Hepatic stellate cell (primary cell): ENCODE results near the gene ZDHHC1.
"Not testable (repeated sequence)": the region's sequence is repeated elsewhere in the genome, so short reads cannot be mapped to it uniquely, and the experiment has no call there.

Experiments
- DNase-seq: peaks from one replicate; pipeline ENCODE4 v3.0.0; 2011; ENCODE audit warnings: low spot score

Gene ZDHHC1

DNA sequence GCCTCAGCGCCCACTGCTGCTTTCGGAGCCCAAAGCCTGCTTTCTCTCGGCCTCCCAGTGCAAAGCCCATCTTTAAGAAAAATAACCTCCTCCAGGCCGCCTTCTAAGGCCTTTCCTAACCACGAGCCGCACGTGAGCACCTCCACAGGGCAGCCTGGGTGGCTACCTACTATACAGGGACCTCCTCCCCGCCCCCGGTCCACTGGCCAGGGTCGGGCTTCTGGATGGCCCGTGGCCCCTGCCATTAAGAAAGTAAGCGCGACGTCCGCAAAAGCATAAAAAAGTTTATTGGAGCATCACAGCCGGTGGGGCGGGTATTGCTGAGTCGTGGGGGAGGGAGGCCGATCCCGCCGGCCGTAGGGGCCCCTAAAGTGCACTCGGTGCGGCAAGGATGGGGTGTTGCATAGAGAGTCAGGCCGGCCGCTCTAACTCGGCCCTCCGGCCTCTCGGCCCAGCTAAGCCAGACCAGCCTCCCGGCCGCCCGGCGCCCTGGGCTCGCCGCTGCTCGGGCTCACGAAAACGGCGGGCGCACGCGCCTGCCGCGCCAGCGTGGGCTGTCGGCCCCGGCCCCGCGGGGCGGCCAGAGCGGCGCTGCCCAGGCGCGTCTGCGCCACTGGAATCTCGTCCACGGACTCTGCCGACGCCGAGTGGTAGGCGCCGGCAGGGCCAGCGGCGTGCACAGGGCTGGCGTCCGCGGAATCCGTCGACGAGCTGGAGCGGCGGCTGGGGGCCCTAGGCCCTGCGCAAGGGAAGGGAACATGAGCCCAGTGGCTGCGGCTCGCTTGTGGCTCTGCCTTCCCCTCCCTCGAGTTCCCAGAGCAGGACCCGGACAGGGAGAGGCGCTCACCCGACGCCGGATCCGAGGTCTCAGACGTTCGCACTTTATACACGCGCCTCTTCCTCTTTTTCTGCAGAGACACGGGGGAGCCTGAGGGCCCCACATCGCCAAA is 21.8 kb downstream of the ZDHHC1 start:
- DNase-seq: no peak

GRCh38 chr16:67393788-67394154 is 22.5 kb downstream of the ZDHHC1 start:
- DNase-seq: no peak

- peak; percentile 96 for DNase-seq
Observed at GRCh38 chr16:67393111-67393787, 23.0 kb downstream of the ZDHHC1 start, which contains the start of gene TPPP3. Gene TPPP3 (minus strand): TSS chr16:67393498. CDS start chr16:67391111, 2,387 bp downstream.

DNA sequence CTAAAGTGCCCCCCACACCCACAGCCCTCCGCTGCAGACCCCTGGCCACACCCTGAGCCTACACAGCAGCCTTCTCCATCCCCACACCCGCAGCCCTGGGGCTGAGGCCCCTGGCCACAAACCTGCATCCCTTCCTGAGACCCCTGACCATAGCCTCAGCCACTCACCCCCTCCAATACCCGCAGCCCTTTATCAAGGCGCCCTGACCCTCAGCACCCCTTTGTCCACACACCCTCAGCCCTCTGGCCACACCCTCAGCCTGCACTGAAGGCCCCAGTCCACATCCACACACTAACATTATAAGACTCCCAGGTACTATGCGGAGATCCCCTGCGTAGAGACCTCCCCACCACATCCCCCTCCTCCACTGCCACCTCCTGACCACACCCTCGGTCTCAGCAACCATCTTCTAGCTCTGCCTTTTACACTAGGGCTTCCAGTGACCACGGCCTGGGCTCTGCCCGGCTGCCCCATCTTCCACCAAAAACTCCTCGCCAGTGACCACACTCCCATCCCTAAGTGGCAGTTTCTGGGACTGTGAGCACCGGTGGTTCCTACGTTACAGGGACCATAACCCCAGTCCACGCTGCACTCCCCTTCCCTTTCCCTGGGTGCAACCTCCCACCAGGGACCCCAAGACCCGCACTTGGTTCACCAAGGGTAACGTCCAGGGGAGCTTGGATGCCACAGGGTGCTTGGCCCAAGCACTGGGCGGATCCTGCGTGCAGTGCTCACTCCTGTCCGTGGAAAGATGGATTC is 23.8 kb downstream of the ZDHHC1 start:
- no peak for DNase-seq

DNA sequence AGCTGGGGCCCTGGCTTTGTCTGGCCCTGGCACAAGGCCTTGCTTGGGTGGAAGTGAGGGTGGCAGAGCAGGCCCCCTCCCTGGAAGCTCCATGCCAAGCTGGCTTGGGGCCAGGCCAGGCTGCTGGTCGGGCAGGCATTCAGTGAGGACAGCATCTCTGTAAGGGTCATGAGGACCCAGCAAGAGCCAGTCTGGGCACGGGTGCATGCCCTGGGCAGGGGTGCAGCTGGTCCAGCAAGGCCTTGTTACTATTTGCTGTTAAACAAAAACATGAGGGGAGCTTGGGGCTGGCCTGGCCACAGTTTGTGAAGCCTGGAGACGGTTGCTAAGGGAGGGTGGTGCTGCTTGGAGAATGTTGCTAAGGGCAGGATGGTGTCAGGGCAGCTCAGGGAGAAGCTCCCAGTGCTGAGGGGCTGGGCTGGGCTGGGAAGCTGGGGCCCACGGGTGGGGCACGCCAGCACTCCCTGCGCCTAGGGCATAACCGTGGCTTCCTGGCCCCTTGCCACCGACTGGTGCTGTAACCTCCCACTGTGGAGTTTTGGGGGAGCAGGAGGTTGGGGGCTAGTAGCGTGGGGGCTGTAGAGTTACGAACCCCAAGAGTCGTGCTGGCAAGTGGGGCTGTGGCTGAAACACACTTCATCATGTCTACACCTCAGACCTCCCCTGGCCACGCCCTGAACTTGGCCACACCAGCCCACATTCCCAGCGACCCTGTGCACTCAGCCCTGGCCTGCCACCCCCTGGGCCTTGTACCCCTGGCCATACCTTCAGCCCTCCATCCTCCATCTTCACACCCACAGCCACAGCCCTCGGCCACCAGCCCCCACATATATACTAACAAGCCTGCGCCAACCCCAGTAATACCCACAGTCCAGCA is 24.6 kb downstream of the ZDHHC1 start:
- DNase-seq: no peak

GRCh38 chr16:67390816-67391423 is 25.4 kb downstream of the ZDHHC1 start:
- DNase-seq: no peak

DNA sequence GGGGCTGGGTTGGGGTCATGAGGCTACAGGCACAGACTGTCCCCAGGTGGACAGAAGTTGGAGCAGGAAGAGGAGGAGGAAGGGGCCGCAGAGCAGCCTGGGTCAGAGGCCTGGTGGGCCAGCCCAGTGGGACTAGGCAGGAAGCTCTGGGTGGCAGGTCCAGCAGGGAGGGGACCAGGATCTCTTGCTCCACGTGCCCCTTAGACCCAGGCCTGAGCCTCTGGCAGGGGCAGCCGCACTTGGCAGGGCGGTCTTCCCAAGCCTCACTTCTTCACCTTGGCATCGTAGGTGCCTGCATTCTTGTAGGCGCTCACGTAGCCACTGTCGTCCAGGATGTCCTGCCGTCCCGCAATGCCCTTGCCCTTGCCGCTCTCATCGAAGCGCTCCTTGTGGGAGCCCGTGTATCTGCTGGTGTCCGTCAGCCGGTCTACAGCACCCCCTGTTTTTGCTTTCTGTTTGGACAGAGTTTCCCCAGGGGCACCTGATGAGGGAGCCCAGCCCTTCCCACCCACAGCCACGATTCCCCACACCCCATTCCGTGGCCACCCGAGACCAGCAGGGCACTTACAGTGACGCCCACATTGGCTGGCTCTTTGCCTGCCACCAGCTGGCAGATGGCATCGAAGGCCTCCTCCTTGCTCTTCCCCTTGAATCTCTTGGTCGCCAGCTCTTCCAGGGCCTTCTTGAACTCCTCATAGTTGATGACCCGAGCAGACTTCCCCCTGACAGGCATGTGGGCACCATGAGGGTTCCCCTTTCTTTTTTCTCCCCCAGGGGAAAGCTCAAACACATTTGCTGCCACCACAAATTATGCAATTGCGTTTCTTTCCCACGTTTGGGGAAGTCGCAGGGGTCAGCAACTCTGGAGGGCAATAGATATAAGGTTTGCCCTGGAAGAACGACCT is 26.1 kb downstream of the ZDHHC1 start:
- DNase-seq: no peak

- DNase-seq: no peak
Observed at GRCh38 chr16:67388591-67388990, 27.7 kb downstream of the ZDHHC1 start.

GRCh38 chr16:67388191-67388590 is 28.1 kb downstream of the ZDHHC1 start:
- no peak for DNase-seq

- DNase-seq: no peak
Observed at GRCh38 chr16:67387479-67388079, 28.7 kb downstream of the ZDHHC1 start.

DNA sequence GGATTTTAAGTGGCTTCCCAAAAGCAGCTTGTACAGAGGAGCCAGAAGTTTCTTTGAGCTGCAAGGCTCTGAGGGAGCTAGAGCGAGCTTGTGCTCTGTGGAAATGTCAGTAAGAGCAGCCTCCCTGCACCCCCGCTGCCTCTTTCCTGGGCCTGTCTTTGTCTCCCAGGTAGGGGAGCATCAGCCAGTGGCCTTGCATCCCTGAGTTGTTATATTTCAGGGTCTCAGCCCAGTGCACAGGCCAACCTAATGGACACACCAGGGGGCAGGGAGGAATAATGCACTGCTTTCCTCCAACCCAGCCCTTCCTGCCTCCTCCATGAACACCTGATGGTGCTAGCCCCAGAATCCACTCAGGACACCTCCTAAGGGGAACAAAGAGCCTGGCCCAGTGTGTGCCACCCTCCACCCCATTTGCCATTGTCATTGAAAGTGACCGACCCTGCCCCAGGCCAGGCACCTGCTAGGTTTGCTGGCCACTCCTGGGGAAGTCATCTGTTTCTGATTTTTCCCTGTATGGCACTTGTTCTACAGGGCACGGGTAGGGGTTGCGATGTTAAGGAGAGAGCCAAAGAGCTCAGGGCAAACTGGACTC is 29.3 kb downstream of the ZDHHC1 start:
- DNase-seq: no peak

- DNase-seq: no peak
Observed at GRCh38 chr16:67384778-67385510, 31.3 kb downstream of the ZDHHC1 start.

DNA sequence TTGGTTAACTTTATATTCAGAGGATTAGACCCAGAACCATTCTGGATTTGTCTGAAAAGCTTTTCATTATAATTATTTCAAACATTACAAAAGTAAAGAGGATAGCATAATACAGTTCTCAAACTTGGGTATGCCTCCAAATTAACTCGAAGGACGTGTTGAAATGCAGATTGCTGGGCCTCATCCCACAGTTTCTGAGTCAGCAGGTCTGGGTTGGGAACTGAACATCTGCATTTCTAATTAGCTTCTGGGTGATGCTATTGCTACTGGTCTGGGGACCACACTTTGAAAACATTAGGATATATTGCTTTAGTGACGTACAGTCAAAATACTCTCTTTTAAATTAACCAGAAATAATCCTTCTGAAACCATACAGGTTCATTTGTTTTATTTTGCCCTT is 33.0 kb downstream of the ZDHHC1 start:
- no peak for DNase-seq

DNA sequence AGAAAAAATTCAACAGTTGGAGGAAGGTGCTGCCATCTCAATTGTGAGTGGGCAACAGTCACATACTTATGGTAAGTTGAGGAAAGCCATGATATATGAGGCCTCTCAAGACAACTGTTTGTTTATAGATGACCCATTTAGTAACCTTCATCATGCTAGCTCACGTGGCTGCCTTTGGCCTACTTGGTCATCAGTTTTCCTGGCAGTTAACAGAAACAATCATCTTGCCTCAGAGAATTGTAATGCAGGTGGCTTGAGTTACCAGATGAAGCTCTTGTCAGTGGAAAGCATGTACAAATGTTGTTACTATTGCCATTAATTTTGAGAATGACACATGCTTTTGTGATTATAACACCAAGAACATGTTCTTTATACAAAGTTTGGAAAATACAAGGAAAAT is 37.6 kb downstream of the ZDHHC1 start:
- no peak for DNase-seq

DNA sequence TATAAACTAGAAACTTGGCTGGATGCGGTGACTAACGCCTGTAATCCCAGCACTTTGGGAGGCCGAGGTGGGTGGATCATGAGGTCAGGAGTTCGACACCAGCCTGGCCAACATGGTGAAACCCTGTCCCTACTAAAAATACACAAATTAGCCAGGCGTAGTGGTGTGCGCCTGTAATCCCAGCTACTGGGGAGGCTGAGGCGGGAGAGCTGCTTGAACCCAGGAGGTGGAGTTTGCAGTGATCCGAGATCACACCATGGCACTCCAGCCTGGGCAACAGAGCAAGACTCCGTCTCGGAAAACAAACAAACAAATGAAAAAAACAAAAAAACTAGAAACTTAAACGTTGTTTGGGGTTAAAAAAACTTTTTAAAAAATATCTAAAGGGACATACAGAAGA is 40.3 kb downstream of the ZDHHC1 start:
- not testable (repeated sequence) for DNase-seq

- no peak for DNase-seq
Observed at GRCh38 chr16:67372664-67373063, 43.6 kb downstream of the ZDHHC1 start.

- DNase-seq: no peak
Observed at GRCh38 chr16:67370661-67371060, 45.6 kb downstream of the ZDHHC1 start.

GRCh38 chr16:67364600-67365235 is 51.6 kb downstream of the ZDHHC1 start:
- no peak for DNase-seq
